ENCODE measurements around the gene NDUFV3. TPM values are rescaled to one million over a fixed set of nuclear protein-coding genes. Genes with fewer than 3 reads are reported as not detected.

Gene NDUFV3
- 19.6 to 22.6 TPM (median 20.8 TPM) in 5 replicates for total RNA-seq (2022; extraction: Qiagen RNA extraction; ENCODE audit: low read depth)

GRCh38 chr21:42892931-42893755, at the start of gene NDUFV3:
TSS of gene NDUFV3 (plus strand) at chr21:42893309. CDS start at chr21:42893334, 25 bp downstream.

GRCh38 chr21:42878993-42879787, 13.9 kb upstream of the NDUFV3 start, which contains the start of gene WDR4:
TSS of gene WDR4 (minus strand) at chr21:42879539. CDS start at chr21:42879495, 44 bp downstream.

GRCh38 chr21:42925114-42925926, 32.2 kb downstream of the NDUFV3 start, which contains the start of gene ERVH48-1:
TSS of gene ERVH48-1 (minus strand) at chr21:42925630. CDS start at chr21:42919006, 6,624 bp downstream.

Other genes starting within 250 kb of the NDUFV3 start
- gene PDE9A, start 239.7 kb upstream of the NDUFV3 start, total RNA-seq (2022; extraction: Qiagen RNA extraction; ENCODE audit: low read depth): 1.0 to 1.5 TPM (median 1.2 TPM) in 5 replicates
- gene WDR4, start 13.8 kb upstream of the NDUFV3 start, total RNA-seq (2022; extraction: Qiagen RNA extraction; ENCODE audit: low read depth): 14.9 to 34.2 TPM (median 33.4 TPM) in 5 replicates
- gene ERVH48-1, start 32.3 kb downstream of the NDUFV3 start, total RNA-seq (2022; extraction: Qiagen RNA extraction; ENCODE audit: low read depth): not detected in 5 replicates
- 4.7 to 8.6 TPM (median 6.2 TPM) in 5 replicates for gene PKNOX1, start 81.3 kb downstream of the NDUFV3 start, total RNA-seq (2022; extraction: Qiagen RNA extraction; ENCODE audit: low read depth)
- 11.5 to 12.9 TPM (median 11.9 TPM) in 5 replicates for gene CBS, start 182.5 kb downstream of the NDUFV3 start, total RNA-seq (2022; extraction: Qiagen RNA extraction; ENCODE audit: low read depth)
- 42.9 to 82.3 TPM (median 60.1 TPM) in 5 replicates for gene U2AF1, start 214.3 kb downstream of the NDUFV3 start, total RNA-seq (2022; extraction: Qiagen RNA extraction; ENCODE audit: low read depth)